Measurements from ENCODE around the gene POLH.

DNA sequence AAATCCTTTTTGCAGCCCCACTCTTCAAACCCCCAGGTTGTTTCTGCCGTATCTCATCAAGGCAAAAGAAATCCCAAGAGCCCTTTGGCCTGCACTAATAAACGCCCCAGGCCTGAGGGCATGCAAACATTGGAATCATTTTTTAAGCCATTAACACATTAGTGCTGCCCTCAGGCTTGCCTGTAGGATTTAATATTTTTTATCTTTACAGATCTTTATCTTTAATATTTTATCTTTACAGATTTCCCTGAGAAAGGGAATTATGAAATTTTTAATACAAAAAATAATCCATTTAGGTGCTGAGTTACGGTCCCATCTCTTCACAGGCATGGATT lies 38.4 kb downstream of the POLH start:
- TF ChIP-seq, protein P1, sequence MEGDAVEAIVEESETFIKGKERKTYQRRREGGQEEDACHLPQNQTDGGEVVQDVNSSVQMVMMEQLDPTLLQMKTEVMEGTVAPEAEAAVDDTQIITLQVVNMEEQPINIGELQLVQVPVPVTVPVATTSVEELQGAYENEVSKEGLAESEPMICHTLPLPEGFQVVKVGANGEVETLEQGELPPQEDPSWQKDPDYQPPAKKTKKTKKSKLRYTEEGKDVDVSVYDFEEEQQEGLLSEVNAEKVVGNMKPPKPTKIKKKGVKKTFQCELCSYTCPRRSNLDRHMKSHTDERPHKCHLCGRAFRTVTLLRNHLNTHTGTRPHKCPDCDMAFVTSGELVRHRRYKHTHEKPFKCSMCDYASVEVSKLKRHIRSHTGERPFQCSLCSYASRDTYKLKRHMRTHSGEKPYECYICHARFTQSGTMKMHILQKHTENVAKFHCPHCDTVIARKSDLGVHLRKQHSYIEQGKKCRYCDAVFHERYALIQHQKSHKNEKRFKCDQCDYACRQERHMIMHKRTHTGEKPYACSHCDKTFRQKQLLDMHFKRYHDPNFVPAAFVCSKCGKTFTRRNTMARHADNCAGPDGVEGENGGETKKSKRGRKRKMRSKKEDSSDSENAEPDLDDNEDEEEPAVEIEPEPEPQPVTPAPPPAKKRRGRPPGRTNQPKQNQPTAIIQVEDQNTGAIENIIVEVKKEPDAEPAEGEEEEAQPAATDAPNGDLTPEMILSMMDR (IDR thresholded peaks at IDR 0.05): no peak
- TF ChIP-seq POLR2A (IDR thresholded peaks at IDR 0.05): no peak
